IgD-negative memory B cell (primary cell): Measurements from ENCODE around the gene KLHL22. TPM values are rescaled to one million over a fixed set of nuclear protein-coding genes. Genes with fewer than 3 reads are reported as not detected.
"Not testable (repeated sequence)": the region's sequence is repeated elsewhere in the genome, so short reads cannot be mapped to it uniquely, and the experiment has no call there.

ENCODE experiments used
- H3K27ac Mint-ChIP-seq, 3 donors: one replicate each; pipeline ENCODE4 v1.8.0; 2020 to 2022; ENCODE audit warnings: mild to moderate bottlenecking in 3 of 3, mixed read lengths in 3 of 3, moderate library complexity in 1 of 3
- H3K27me3 Mint-ChIP-seq: one replicate; pipeline ENCODE4 v1.8.0; 2021; ENCODE audit warnings: mixed read lengths
- H3K36me3 Mint-ChIP-seq: one replicate; pipeline ENCODE4 v1.8.0; 2020; ENCODE audit warnings: mild to moderate bottlenecking, mixed read lengths
- H3K4me1 Mint-ChIP-seq, 3 donors: one replicate each; pipeline ENCODE4 v1.8.0; 2020 to 2022; ENCODE audit warnings: mixed read lengths in 3 of 3, mild to moderate bottlenecking in 1 of 3
- H3K4me3 Mint-ChIP-seq, 4 donors: one replicate each; pipeline ENCODE4 v1.8.0; 2020 to 2022; ENCODE audit warnings: mild to moderate bottlenecking in 4 of 4, mixed read lengths in 4 of 4, moderate library complexity in 3 of 4
- H3K9me3 Mint-ChIP-seq, 3 donors: one replicate each; pipeline ENCODE4 v1.8.0; 2020 to 2021; ENCODE audit warnings: mixed read lengths in 3 of 3, mild to moderate bottlenecking in 1 of 3
- polyA plus RNA-seq: library from polyadenylated mRNA; unstranded; fragments of 300-500 nt; fragmentation: Illumina TruSeq; gene quantifications from one replicate; pipeline ENCODE4 v1.2.3, GENCODE V29; 2021

Gene KLHL22
- polyA plus RNA-seq, 1 donor from 2014 or later: 20.8 TPM

DNA sequence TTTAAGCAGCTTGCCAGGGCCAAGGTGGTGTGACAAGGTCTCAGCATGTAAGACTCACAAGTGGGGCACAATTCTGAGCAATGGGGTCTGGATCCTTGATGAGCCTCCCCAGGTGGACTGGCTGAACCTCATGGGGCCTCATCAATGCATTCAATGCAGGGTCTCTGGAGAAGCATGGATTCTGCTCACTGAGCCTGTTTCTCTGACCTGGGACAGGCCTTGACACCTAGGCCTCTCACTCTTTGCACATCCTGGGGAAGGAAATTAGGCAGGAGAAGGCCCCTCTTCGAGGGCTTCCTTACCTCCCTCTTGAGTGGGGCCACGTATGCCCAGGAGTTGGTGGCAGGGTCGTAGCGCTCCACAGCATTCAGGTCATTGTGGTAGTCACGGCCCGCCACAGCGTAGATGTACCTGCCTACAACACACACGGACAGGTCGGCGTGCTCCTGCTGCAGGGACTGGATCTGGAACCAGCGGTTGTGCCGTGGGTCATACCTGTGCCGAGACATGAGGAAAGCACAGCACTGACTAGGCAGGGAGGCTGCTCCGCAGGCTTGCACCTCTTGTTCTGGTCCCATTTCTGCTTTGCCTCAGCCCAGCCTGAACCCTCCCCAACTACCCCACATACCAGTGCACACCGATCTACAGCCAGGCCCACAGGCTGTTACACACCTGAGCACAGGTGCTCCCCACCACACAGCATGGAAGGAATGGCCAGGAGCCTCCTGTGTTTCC, 37.9 kb downstream of the KLHL22 start:
- no peaks in the 10 kb centered on the region for H3K9me3 Mint-ChIP-seq

GRCh38 chr22:20456722-20457076, 38.9 kb downstream of the KLHL22 start:
- Mint-ChIP-seq H3K27ac (peak overlapping the region in 1 of 3 donors; percentile 37), H3K27me3 (no peaks in the 10 kb centered on the region), H3K9me3 (no peaks in the 10 kb centered on the region), H3K4me1 (peaks cover 12 to 15% (median 13%) of the 10 kb centered on the region in 3 donors), H3K36me3 (peaks cover 7% of the 10 kb centered on the region), H3K4me3 (peak overlapping the region in 1 of 4 donors; percentile 37)

More for the DNA sequence above, 37.9 kb downstream of the KLHL22 start:
- H3K27ac Mint-ChIP-seq: no peak overlapping the region
- H3K4me3 Mint-ChIP-seq: no peak overlapping the region
- peaks cover 16 to 19% (median 18%) of the 10 kb centered on the region in 3 donors for H3K4me1 Mint-ChIP-seq
- peaks cover 4% of the 10 kb centered on the region for H3K36me3 Mint-ChIP-seq
- H3K27me3 Mint-ChIP-seq: no peaks in the 10 kb centered on the region

DNA sequence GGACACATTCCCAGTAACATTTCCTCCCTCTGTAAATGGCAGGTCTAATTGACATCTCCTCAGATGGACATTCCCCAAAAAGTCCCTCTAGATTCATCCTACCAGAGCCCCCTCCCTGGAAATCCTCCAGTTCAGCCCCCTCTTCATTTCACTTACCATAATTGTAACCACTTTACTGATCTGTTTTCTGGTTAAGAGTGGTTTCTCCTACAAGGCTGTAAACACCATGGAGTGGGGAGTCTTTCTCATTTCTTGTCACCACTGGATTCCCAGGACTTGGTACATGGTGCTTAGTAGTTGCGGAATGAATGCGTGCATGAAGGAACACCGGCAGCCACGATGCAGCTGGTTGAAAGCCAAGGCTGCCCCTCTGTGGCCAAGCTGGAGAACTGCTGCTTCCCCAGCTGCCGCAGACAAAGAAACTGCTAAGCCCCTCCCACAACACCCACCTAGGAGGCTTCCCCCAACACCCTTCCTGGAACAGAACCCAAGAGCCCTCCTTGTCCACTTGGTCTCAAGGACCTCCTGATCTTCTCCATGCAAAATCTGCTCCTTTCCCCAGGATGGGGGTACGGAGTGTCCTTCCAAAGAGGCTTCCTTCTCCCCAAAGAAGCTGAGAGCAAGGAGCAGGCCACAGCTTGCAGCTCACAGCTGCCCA, 39.4 kb downstream of the KLHL22 start:
- peaks cover 12 to 15% (median 13%) of the 10 kb centered on the region in 3 donors for H3K4me1 Mint-ChIP-seq
- peaks cover 7% of the 10 kb centered on the region for H3K36me3 Mint-ChIP-seq
- H3K27me3 Mint-ChIP-seq: no peaks in the 10 kb centered on the region
- H3K27ac Mint-ChIP-seq: peak overlapping the region in 1 of 3 donors; percentile 37
- no peaks in the 10 kb centered on the region for H3K9me3 Mint-ChIP-seq
- peak overlapping the region in 2 of 4 donors; percentile 25 to 37 for H3K4me3 Mint-ChIP-seq

DNA sequence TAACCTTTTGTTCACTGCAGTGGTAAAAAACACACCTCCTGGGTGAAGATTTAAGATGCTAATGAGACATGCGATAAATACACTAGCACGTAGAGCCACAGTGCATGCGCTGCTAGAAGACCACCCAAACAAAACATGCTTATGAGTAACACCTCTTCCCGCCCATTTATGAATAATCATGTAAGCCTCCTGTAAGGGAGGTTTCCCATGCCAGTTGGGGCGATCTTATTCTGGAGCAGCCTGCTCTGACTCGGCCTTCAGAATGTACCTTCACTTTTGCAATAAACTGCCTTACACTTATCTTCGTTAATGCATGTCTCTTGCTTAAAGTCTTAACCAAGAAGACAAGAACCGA, 39.9 kb downstream of the KLHL22 start:
- Mint-ChIP-seq H3K27me3 (no peaks in the 10 kb centered on the region), H3K36me3 (peaks cover 9% of the 10 kb centered on the region), H3K9me3 (no peaks in the 10 kb centered on the region), H3K4me1 (peaks cover 12 to 13% (median 13%) of the 10 kb centered on the region in 3 donors), H3K27ac (no peak overlapping the region), H3K4me3 (no peak overlapping the region)

DNA sequence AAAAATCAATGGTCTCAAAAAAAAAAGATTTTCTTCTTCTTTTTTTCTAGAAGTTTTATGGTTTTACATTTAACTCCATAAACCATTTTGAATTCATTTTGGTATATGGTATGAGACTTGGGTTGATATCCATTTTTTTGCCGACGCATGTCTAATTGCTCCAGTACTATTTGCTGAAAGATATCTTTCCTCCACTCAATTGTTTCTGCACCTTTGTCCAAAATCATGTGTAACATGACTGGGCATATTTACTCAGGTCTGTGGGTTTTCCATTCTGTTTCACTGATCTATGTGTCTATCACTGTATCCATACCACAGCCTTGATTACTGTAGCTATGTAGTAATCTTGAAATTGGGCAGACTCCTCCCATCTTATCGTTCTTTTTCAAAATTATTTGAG, 42.4 kb downstream of the KLHL22 start:
- Mint-ChIP-seq H3K4me1 (peaks cover 5 to 7% (median 7%) of the 10 kb centered on the region in 3 donors), H3K36me3 (peaks cover 7% of the 10 kb centered on the region), H3K27ac (no peak overlapping the region), H3K4me3 (no peak overlapping the region), H3K9me3 (no peaks in the 10 kb centered on the region), H3K27me3 (no peaks in the 10 kb centered on the region)

DNA sequence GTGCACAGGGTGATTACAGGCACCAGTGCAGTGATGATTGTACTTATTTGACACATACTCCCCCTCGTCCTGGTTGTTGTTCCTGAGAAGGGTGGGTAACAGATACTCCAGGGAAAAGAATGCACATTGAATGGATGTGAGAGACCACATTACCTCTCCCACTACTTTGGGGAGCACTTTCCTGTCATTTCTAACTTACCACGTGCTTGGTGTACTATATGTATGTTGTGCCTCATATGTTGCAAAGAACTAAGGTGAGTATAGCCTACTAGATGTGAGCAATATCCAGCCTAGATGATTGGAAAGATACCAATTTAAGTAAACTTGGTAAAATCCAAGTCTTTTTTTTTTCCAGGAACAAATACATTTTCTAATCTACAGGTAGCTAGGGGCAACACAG, 43.7 kb downstream of the KLHL22 start:
- Mint-ChIP-seq H3K27ac (no peak overlapping the region), H3K4me3 (no peak overlapping the region), H3K36me3 (peaks cover 7% of the 10 kb centered on the region), H3K27me3 (no peaks in the 10 kb centered on the region), H3K9me3 (no peaks in the 10 kb centered on the region), H3K4me1 (peaks cover 5 to 7% (median 7%) of the 10 kb centered on the region in 3 donors)

- H3K36me3 Mint-ChIP-seq, H3K4me3 Mint-ChIP-seq, H3K4me1 Mint-ChIP-seq, H3K9me3 Mint-ChIP-seq, H3K27me3 Mint-ChIP-seq: not testable (repeated sequence)
- peak overlapping the region in 1 of 3 donors; percentile 53 for H3K27ac Mint-ChIP-seq
These were observed 44.3 kb downstream of the KLHL22 start for GRCh38 chr22:20451129-20451778.

DNA sequence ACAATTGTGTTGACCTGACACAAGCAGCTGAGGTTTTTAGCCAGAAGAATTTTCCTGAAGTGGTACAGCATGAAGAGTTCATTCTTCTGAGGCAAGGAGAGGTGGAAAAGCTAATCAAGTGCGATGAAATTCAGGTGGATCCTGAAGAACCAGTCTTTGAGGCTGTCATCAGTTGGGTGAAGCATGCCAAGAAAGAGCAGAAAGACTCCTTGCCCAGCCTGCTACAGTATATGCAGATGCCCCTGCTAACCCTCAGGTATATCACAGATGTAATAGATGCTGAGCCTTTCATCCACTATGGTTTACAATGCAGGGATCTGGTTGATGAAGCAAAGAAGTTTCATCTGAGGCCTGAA, 45.1 kb downstream of the KLHL22 start:
- H3K27ac Mint-ChIP-seq: no peak overlapping the region

GRCh38 chr22:20449819-20450550, 45.6 kb downstream of the KLHL22 start:
- no peaks in the 10 kb centered on the region for H3K4me1 Mint-ChIP-seq
- H3K9me3 Mint-ChIP-seq: no peaks in the 10 kb centered on the region
- peaks cover 4% of the 10 kb centered on the region for H3K36me3 Mint-ChIP-seq
- no peaks in the 10 kb centered on the region for H3K27me3 Mint-ChIP-seq
- no peak overlapping the region for H3K4me3 Mint-ChIP-seq
- H3K27ac Mint-ChIP-seq: no peak overlapping the region

More for the DNA sequence above, 45.1 kb downstream of the KLHL22 start:
- Mint-ChIP-seq H3K27me3 (no peaks in the 10 kb centered on the region), H3K36me3 (peaks cover 4% of the 10 kb centered on the region), H3K4me3 (no peak overlapping the region), H3K4me1 (no peaks in the 10 kb centered on the region), H3K9me3 (no peaks in the 10 kb centered on the region)

DNA sequence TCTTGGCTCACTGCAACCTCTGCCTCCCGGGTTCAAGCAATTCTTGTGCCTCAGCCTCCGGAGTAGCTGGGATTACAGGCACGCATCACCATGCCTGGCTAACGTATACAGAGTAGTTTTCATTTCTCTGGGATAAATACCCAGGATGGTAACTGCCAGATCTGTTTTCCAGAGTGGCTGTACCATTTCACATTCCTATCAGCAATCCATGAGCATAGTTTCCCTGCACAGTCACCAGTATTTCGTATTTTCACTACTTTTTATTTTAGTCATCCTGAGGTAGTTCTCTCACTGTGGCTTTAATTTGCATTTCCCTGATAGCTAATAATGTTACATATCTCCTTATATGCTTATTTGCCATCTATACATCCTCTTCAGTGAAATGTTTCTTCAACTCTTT, 47.0 kb downstream of the KLHL22 start:
- Mint-ChIP-seq H3K27ac (no peak overlapping the region), H3K9me3 (no peaks in the 10 kb centered on the region), H3K4me3 (no peak overlapping the region), H3K27me3 (no peaks in the 10 kb centered on the region), H3K36me3 (peaks cover 4% of the 10 kb centered on the region), H3K4me1 (no peaks in the 10 kb centered on the region)

GRCh38 chr22:20446383-20446970, 49.1 kb downstream of the KLHL22 start:
- H3K4me1 Mint-ChIP-seq: no peaks in the 10 kb centered on the region
- H3K4me3 Mint-ChIP-seq: no peak overlapping the region
- peaks cover 6% of the 10 kb centered on the region for H3K36me3 Mint-ChIP-seq
- no peak overlapping the region for H3K27ac Mint-ChIP-seq
- H3K27me3 Mint-ChIP-seq: no peaks in the 10 kb centered on the region
- H3K9me3 Mint-ChIP-seq: no peaks in the 10 kb centered on the region

- H3K4me1 Mint-ChIP-seq: no peaks in the 10 kb centered on the region
- H3K27ac Mint-ChIP-seq: no peak overlapping the region
- H3K9me3 Mint-ChIP-seq: no peaks in the 10 kb centered on the region
- no peaks in the 10 kb centered on the region for H3K27me3 Mint-ChIP-seq
- peak overlapping the region in 1 of 4 donors; percentile 63 for H3K4me3 Mint-ChIP-seq
- peaks cover 4% of the 10 kb centered on the region for H3K36me3 Mint-ChIP-seq
These were observed 51.3 kb downstream of the KLHL22 start for GRCh38 chr22:20444325-20444724.

DNA sequence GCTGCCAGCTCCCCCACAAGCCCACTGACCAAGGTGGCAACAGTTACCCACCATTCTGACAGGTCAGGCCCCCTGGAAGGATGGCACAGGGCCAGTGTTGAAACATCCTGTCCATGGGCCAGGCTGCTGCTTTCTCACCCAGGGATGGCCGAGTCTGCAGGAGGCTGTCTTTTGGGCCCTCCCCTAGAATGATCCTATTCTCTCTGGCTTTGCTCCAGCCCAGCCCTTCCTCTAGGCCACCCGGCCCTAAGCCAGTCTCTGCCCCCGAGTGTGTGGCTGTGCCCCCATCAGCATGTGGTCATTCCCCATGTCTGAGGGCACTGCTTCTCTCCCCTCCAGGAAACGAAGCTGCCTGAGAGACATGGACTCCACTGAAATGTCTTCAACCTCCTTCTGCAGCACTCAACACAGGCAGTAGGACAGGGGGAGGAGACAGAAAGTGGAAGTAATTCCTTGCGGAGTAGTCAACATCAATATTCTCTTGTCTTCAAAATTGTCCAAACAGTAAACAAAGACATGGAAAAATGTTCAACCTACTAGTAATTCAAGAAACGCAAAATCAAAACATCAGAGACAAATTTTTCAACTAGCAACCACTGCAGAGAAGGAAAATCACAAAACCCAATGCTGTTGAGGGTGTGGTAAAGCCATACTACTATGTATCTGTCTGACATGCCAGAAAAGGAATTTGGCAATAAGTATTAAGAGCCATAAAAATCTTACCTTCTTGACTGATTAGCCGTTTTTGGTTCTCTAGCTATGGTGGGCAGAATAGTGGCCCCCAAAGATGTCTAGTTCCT, 52.9 kb downstream of the KLHL22 start:
- Mint-ChIP-seq H3K27ac (no peak overlapping the region), H3K27me3 (peaks cover 9% of the 10 kb centered on the region)

More for the DNA sequence above, 52.9 kb downstream of the KLHL22 start:
- Mint-ChIP-seq H3K4me3 (no peak overlapping the region), H3K36me3 (peaks cover 4% of the 10 kb centered on the region), H3K9me3 (no peaks in the 10 kb centered on the region), H3K4me1 (no peaks in the 10 kb centered on the region)
